AG04450 (cell line): Measurements from ENCODE around the gene TMEM131L. TPM values are rescaled to one million over a fixed set of nuclear protein-coding genes. Genes with fewer than 3 reads are reported as not detected.

Experiments
- CTCF ChIA-PET: fragments of 300-600, 350-600 bp; formaldehyde crosslinking; extraction: SDS; loops from one replicate; lab custom pipeline; 2022; ENCODE audit warnings: antibody characterized with exemption, inconsistent platforms; lab: Charles Lee
- POLR2A ChIA-PET: fragments of 350-600 bp; formaldehyde crosslinking; extraction: SDS; loops from one replicate; lab custom pipeline; 2021; ENCODE audit warnings: antibody characterized with exemption, inconsistent platforms; lab: Yijun Ruan, JAX
- DNase-seq: peaks from one replicate; pipeline ENCODE4 v3.0.0-alpha.2; 2011; ENCODE audit warnings: low read depth, low spot score
- H3K27ac ChIP-seq: one replicate; pipeline ENCODE4 v1.5.1; 2012; ENCODE audit warnings: low read depth, low read length, control low read depth
- H3K27me3 ChIP-seq: one replicate; pipeline ENCODE4 v1.6.0; 2012; ENCODE audit warnings: low read length; ENCODE audit not compliant: control insufficient read depth, insufficient read depth
- H3K4me3 ChIP-seq: 2 replicates; pipeline ENCODE4 v1.5.1; 2011; ENCODE audit warnings: mild to moderate bottlenecking, low read depth, low read length, control low read depth
- H3K9me3 ChIP-seq: 2 replicates; pipeline ENCODE4 v1.5.1; 2012; ENCODE audit warnings: low read length; ENCODE audit not compliant: control insufficient read depth, insufficient read depth
- polyA plus RNA-seq: library from polyadenylated mRNA; depleted of rRNA; stranded (reverse); fragments of >200 nt; gene quantifications from 2 replicates; pipeline ENCODE4 v1.2.3, GENCODE V29; 2011
- TF ChIP-seq, protein P1 (sequence below): IDR thresholded peaks from 2 replicates; pipeline ENCODE4 v1.5.1; 2011; ENCODE audit warnings: low read depth, low read length, control low read depth, inconsistent platforms

Gene TMEM131L
- polyA plus RNA-seq, 1 experiment, result 15.5 TPM

DNA sequence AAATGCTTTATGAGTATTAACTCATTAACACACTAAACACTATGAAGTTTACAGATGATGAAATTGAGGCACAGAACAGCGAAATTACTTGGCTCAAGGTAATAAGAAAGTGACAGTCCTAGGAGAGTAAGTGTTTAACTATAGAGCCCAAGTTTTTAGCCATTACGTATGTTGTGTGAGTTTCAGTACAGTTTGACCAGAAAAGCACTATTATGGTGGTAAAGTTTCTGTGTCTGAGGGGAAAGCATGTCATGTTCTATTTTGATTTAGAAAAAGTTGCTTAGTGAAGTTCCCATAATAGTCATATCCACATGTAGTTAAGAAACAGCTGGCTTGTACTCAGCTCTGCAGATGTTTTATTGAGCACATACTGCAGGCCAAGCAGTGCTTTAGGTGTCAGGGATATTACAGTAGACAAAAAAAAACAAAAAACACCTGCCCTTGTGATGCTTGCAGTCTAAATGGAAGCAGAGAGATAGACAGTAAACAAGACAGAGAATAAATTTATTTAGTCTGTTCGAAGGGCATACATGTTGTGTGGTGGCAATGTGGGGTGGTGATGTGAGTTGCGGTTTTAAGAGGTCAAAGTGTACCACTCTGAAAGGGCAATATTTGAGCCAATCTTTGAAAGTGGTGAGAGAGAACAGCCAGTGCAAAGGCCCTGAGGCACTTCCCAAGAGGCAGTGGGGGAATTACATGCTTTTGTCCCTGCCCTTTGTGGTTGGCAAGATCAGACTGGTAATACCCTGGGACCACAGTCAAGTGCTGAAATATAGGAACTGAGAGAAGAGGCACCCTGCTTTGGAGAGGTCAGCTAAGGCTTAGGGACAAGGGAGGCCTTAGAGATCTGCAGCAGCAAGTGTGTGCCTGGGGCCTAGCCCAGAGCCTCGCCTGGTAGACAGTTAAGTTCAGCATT, 6.2 kb downstream of the TMEM131L start:
- DNase-seq, result no peak
- POLR2A ChIA-PET, result no interaction called here
- CTCF ChIA-PET, result no interaction called here
- Histone ChIP-seq H3K9me3 (no peaks in the 10 kb centered on the region; the same call in 1 of the 2 replicates), H3K27me3 (no peaks in the 10 kb centered on the region), H3K4me3 (no peak overlapping the region), H3K27ac (no peak overlapping the region)
- TF ChIP-seq, protein P1, sequence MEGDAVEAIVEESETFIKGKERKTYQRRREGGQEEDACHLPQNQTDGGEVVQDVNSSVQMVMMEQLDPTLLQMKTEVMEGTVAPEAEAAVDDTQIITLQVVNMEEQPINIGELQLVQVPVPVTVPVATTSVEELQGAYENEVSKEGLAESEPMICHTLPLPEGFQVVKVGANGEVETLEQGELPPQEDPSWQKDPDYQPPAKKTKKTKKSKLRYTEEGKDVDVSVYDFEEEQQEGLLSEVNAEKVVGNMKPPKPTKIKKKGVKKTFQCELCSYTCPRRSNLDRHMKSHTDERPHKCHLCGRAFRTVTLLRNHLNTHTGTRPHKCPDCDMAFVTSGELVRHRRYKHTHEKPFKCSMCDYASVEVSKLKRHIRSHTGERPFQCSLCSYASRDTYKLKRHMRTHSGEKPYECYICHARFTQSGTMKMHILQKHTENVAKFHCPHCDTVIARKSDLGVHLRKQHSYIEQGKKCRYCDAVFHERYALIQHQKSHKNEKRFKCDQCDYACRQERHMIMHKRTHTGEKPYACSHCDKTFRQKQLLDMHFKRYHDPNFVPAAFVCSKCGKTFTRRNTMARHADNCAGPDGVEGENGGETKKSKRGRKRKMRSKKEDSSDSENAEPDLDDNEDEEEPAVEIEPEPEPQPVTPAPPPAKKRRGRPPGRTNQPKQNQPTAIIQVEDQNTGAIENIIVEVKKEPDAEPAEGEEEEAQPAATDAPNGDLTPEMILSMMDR, result no peak

DNA sequence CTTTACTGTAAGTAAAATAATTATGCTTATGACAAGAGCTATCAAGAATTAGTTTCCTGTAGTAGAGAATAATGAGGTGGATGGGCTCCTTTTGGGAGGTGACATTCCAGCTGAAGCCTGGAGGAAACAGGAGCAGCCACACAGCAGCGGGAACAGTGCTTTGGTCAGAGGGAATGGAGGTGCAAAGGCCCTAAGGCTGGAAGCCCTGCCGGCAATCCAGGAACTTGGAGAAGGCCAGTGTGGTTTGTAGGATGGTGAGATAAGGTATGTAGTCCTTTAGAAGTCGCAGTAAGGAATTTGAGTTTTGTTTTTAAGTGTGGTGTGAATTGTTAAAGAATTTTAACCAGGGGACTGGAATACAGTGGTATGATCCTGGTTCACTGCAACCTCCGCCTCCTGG, 8.1 kb downstream of the TMEM131L start:
- Histone ChIP-seq H3K27me3 (no peaks in the 10 kb centered on the region), H3K9me3 (no peaks in the 10 kb centered on the region), H3K27ac (no peak overlapping the region), H3K4me3 (no peak overlapping the region)
- ChIA-PET CTCF (no interaction called here), POLR2A (no interaction called here)
- TF ChIP-seq, protein P1, result no peak
- no peak for DNase-seq

DNA sequence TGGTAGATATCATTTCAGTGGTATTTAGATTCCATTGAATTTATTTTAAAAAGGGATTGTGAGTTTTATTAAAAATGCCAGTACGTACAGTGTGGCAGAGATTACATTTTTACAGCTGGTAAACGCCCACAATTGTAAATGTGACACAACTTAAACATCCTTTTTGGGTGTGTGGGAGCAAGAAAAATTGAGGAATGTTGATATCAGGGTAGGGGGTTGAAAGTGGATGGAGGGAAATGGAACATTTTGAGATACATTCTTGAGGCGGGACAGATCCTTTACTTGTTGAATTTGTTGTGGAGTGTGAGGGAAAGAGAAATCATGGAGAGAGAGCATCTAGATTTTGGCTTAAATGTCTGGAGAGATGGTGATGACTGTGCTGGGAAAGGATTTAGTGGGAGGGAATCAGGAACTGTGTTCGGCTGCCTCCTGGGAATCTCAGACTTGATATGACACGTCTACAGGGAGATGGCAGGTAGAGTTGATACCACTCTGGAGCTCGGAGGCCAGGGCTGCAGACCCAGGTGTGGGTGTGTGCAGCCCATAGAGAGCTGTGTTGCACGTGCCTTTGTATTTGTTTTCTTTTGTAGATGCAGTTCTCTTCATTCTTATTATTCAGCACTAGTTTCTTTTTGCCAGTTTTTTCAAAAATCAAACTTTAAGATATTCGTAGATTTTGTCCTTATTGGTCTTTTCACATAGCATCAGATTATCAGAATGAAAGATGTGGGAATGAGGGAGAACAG, 10.8 kb downstream of the TMEM131L start:
- CTCF ChIA-PET, result no interaction called here
- DNase-seq, result no peak
- Histone ChIP-seq H3K9me3 (no peaks in the 10 kb centered on the region), H3K27me3 (no peaks in the 10 kb centered on the region), H3K4me3 (no peak overlapping the region), H3K27ac (no peak overlapping the region)
- TF ChIP-seq, protein P1, result no peak
- POLR2A ChIA-PET, result no interaction called here

DNA sequence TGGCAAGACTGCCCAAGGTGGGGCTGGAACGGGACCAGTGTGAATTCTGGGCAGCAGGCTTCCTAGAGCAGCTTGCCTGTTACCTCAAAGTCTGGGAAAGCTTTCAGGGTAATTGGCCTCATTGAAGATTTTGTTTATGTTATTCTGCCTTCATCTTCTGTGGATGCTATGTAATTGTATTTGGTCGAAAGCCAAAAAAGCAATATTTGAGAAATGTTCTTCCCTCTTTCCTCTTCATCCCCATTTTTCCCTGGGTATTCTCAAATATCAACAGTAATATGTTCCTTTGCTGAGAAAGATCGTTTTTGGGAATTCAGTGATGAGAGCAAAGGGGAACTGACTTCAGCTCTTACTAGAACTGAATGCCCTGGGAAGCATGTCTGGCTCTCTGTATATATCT, 12.9 kb downstream of the TMEM131L start:
- ChIA-PET CTCF (interaction anchor here (1.5 kb wide), 1 partner anchor 14 kb away, joined by 6 read pairs; no protein-coding TSS in a partner anchor), POLR2A (no interaction called here)
- no peak overlapping the region for H3K27ac ChIP-seq
- no peak overlapping the region for H3K4me3 ChIP-seq
- H3K27me3 ChIP-seq, result no peaks in the 10 kb centered on the region
- H3K9me3 ChIP-seq, result no peaks in the 10 kb centered on the region
- DNase-seq, result no peak
- TF ChIP-seq, protein P1, result no peak

DNA sequence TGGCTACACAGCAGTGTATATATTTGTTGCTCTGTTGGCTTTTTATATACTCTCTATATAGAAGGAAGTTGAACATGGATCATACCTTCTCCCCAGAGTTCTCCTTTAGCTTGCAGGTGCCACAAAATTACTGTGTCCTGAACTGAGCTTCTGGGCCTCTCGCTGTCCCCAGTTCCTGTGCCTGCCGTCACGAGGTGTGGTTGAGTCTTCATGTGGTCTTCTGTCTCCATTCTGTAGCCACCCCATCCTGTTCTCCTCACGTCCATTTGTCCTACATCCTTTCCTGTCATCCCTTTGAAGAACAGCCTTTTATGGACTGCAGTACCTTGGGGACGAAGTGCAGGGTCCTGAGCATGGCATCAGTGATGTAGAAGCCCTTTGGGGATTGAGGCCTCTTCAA, 14.5 kb downstream of the TMEM131L start:
- no peaks in the 10 kb centered on the region for H3K27me3 ChIP-seq
- TF ChIP-seq, protein P1, result no peak
- ChIA-PET CTCF (no interaction called here), POLR2A (no interaction called here)
- no peak overlapping the region for H3K4me3 ChIP-seq
- no peaks in the 10 kb centered on the region for H3K9me3 ChIP-seq
- no peak overlapping the region for H3K27ac ChIP-seq
- DNase-seq, result no peak
